Skin epidermis (tissue), 12 donors: ENCODE measurements around the gene KIF16B.

Source experiments
- H3K27ac ChIP-seq, 21 experiments: fragments of 200-600 bp; sonication (generic) in 11 of 21; one replicate each; pipeline ENCODE4 v1.5.0; 2020; ENCODE audit warnings: mild to moderate bottlenecking in 3 of 21, inconsistent platforms in 2 of 21, moderate library complexity in 2 of 21
- H3K4me3 ChIP-seq, 7 experiments: fragments of 200-600 bp; sonication (generic) in 2 of 7; one replicate each; pipeline ENCODE4 v1.5.0; 2020; ENCODE audit warnings: inconsistent platforms in 2 of 7, mild to moderate bottlenecking in 2 of 7, moderate library complexity in 1 of 7

KIF16B gene

DNA sequence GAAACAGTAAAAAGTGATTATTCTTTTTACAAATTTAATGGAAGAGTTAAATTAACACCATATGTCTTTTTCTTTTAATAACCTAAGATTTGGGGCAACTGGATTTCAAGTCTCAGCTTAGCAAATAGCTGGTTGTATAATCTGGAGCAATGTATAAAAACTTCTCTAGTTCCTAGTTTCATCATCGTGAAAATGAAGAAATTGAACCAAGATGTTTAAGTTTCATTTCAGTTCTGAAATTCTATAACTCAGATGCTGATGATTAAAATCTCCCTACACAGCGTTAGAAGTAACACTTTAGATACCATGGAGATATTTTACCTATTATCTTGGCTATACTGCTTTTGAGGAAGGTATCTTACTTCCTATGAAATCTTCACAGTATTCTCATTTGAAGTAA is 252.0 kb downstream of the KIF16B start:
- Histone ChIP-seq H3K27ac (no peak overlapping the region), H3K4me3 (no peak overlapping the region)

DNA sequence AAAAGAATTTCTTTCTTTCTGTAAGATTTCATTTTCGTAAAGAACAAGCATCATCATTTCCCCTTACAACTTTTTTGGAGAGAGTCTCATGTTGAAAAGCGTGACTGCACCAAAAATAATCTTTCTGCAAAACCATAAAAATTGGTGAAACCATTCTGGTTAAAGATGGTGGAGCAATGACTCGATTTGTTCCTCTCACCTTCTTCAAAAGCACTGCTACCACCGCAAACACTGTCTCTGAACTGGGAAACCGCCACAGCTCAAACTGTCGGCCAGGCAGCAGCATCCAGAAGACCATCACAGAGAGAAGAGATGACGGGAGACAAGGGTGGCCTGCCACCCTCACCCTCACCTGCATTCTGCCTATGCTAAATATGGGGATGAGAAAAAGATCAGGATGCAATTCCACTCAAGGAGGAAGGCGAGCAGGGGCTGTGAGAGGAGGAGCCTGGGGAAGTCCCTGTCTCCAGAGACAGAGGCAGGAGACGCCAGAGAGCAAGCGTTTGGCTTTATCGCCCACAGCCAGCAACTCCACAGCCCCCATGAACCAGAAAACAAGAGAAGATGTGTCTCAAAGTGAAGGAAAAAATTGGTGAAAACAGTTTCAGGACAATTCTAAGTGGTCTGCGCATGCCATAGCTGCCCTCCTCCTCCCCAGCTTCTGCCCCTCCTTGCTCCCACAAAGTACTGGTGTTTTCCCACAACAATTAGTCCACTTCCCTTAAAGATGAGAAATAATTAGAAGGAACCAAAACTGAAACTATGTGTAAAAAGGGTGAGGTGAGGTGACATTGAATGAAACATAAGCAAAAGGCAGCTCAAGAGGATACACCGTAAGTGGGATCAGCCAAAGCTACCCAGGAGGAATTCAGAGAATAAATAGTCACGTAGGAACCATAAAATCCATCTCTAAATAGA is 255.5 kb downstream of the KIF16B start:
- no peak overlapping the region for H3K4me3 ChIP-seq
- H3K27ac ChIP-seq: peak overlapping the region in 1 of 21 experiments; percentile 20

DNA sequence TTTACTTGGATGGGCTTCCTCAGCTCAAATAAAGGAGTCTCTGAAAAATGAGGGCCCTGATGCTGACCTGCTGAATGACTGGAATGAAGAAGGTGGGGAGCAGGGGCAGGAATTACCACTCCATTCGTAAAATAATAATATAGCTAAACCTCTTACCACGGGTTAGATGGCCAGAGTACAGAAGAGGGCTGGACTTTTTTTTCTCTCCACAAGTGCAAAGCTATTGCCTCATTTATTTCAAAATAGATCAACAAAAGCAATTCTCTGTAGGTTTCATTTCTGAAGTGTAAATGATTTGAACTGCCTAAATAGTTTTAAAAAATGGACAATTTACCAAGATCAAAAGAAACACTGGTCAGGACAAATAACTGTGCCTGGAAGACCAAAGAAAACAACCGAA is 256.7 kb downstream of the KIF16B start:
- Histone ChIP-seq H3K27ac (no peak overlapping the region), H3K4me3 (no peak overlapping the region)

DNA sequence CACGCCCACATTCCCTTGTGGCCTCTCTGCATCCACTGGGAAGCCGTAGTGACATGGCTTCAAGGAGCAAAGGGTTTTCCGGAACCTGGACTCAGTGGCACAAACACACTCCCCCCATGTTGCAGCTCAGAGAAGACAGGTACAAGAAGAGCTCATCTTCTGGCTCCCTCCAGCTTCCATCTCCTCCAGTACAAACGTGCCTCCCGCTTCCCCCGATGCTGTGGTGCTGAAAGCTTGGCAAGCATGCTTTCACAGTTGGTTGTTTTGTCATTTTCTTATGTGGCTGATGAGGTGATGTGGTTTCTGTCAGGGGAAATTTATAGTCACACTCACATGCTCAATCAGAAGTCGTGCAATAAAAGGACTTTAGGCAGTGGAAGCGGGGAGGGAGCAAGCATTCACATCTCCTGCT is 258.5 kb downstream of the KIF16B start:
- Histone ChIP-seq H3K27ac (no peak overlapping the region), H3K4me3 (no peak overlapping the region)

DNA sequence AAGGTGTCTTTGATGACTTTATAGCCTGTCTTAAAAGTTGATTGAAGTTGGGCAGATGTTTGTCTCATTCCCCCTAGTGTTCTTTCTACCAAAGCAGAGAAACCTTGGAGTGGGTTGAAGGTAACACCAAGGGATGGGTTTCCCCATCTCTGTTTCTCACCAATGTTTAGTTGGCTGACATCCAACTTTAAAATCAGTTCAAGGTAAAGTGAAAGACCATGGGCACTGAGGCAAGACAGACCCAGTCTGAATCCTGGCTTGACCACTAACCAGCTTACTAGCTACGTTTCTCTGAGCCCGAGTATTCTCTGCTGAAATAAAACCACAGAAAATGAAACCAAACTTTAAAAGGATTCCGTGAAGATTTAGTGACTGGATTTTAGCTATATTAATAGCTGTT is 258.9 kb downstream of the KIF16B start:
- Histone ChIP-seq H3K27ac (no peak overlapping the region), H3K4me3 (no peak overlapping the region)

DNA sequence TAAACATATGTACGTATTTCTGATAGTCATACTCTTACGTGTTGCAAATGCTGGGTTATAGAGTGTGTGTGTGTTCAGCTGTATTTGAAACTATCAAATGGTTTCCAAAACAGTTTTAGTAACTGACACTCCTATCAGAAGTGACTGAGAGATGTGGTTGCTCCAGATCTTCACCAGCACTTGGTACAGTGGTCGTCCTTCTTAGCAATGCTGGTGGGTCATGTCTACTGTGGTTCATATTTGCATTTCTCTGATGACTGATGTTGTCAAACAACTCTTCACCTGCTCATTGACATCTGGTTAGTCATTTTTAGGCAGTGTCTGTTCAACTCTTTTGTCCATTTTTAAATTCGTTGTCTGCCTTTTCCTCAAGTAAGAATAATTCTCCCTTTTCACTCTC is 259.3 kb downstream of the KIF16B start:
- no peak overlapping the region for H3K27ac ChIP-seq

DNA sequence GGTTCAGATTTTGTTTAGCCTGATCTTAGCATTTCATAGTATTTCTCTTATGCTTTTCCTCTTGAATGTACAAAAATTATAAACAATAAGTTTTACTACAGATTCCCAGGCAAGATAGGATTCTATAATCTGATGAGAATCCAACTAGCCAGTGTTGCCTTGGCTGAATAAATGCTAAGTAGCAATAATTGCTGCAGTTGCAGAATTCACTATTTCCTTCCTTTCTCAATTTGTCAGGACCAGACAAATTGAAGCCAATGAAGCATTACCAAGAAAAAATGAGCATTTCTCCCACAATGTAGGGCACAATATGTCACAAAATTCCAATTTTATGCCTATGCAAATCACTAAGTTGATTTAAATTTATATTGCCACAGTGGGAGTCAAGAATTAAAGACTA is 260.2 kb downstream of the KIF16B start:
- Histone ChIP-seq H3K27ac (no peak overlapping the region), H3K4me3 (no peak overlapping the region)

More for the DNA sequence above, 259.3 kb downstream of the KIF16B start:
- H3K4me3 ChIP-seq: no peak overlapping the region

DNA sequence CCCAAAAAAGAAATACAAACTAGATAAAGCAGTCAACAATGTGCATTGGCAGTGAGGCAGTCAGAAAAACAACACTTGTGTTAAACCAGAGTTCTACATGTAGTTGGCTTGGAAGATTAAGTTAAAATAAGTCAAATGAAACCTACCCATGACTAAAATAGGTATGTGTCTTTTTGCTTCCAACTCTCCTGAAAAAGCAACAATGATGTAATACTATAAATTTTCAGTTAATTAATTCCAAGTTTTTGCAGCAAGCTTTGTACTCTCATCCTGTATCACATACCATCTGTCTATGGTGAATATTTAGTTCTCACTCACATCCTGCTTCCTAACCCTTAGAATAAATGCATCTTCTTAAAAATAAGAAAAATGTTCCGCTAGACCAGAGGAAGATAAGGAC is 261.5 kb downstream of the KIF16B start:
- Histone ChIP-seq H3K4me3 (no peak overlapping the region), H3K27ac (no peak overlapping the region)

DNA sequence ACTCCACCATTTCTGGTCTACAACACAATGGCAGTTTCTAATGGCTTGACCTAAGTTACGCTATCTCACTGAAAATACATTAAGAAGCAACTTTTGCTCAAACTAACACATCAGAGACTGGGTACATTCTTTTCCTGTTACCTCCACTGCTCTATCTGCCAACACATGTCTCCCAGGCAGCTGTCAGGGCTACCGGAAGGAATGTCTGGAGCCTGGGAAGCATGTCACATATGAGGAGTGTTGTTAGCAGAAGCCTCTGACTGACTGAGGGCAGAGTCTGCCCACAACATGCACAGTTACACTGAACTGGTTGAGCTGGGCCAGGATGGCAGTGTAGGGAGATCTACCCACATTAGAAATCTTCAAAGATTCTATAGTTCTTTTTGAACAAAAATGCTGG is 264.5 kb downstream of the KIF16B start:
- H3K27ac ChIP-seq: no peak overlapping the region
- no peak overlapping the region for H3K4me3 ChIP-seq

DNA sequence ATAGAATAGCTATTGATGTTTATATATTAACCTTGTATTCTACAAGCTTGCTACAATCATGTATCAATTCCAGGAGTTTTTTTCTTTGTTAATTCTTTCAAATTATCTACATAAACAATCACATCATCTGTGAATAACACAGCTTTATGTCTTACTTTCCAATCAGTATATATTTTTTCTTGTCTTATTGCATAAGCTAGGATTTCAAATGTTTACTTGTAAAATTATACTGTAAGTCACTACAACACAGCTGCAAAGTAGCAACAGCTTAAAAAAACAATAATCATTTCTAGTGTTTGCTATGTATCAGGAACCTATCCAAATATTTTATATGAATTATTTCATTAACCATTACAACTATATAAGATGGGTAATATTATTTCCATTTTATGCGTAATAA is 270.4 kb downstream of the KIF16B start:
- Histone ChIP-seq H3K4me3 (no peak overlapping the region), H3K27ac (no peak overlapping the region)

DNA sequence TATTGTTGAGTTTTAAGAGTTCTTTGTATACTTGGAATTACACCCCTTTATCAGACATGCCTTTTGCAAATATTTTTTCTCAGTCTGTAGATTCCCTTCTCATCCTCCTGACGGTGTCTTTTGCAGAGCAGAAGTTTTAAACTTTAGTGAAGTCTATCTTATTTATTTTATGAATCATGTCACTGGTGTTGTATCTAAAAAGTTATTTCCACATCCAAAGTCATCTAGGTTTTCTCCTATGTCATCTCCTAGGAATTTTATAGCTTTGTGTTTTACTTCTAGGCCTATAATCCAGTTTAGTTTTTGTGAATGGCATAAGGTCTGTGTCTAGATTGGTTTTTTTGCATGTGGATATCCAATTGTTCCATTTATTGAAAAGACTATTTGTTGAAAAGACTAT is 271.3 kb downstream of the KIF16B start:
- Histone ChIP-seq H3K4me3 (no peak overlapping the region), H3K27ac (no peak overlapping the region)

DNA sequence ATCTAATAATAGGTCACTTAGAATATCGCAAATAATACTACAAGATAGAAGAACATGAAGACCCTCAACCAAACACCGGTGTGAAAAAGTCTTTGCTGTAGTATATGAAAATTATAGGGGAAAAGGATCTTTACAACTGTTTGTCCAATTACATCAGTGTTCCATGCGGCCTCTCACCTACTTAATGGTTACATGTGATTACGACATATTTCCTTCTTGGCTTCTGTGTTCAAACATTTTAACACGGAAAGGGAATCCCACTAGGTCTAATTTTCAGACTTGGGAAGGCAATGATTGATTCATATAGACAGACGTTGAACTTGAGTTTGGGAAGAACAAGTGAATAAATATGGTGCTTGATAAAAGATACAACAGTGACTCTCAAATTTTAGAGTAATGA is 273.4 kb downstream of the KIF16B start:
- Histone ChIP-seq H3K27ac (no peak overlapping the region), H3K4me3 (no peak overlapping the region)

DNA sequence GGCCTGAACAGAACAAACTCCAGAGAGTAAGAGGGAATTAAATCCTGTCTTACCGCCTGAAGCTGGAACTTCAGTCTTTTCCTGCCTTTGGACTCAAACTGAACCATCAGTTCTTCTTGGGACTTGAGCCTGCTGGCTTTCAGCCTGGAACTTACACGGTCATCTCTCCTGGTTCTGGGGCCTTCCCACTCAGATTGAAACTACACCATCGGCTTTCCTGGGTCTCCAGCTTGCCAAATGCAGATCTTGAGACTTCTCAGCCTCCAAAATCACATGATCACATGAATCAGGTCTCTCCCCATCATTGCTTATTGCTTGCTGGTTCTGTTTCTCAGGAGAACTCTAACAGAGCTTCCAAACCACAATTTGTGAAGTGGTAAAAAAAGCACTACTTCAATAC is 276.3 kb downstream of the KIF16B start:
- Histone ChIP-seq H3K27ac (no peak overlapping the region), H3K4me3 (no peak overlapping the region)

DNA sequence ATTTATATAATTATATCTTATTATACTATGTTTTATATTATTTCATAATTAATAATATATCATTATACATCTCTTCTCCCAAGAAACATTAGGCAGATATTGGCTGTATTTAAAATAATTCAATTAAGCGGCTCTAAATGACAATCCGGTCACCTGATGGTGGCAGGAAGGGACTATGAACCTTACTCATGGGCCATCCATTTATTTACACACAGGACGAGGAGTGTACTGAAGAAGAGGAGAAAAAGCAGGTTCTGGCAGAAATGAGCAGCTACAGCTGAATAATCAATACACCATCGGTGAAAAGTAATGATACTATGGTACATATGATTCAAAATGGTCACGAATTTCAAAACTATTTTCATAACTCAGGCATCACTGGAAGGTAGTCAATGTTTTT is 277.7 kb downstream of the KIF16B start:
- no peak overlapping the region for H3K27ac ChIP-seq
- H3K4me3 ChIP-seq: no peak overlapping the region

DNA sequence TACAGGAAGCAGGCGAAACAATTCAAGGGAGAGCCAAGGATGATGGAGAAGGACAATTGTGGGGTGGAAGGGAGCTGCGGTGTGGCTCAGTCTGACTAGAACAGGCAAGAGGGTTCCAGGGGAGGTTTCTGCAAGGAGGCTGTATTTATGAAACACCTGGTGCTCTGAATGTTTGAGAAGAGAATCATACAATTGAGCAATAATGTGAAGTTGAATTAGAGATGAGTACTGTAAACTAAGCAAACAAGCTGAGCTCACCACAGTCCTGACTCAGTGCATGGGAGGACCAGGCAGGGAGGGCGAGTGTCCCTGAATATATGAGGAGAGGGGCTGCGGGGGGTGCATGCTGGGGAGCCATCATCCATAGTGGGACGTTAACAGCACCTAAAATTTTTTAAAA is 279.7 kb downstream of the KIF16B start:
- no peak overlapping the region for H3K4me3 ChIP-seq
- H3K27ac ChIP-seq: no peak overlapping the region

DNA sequence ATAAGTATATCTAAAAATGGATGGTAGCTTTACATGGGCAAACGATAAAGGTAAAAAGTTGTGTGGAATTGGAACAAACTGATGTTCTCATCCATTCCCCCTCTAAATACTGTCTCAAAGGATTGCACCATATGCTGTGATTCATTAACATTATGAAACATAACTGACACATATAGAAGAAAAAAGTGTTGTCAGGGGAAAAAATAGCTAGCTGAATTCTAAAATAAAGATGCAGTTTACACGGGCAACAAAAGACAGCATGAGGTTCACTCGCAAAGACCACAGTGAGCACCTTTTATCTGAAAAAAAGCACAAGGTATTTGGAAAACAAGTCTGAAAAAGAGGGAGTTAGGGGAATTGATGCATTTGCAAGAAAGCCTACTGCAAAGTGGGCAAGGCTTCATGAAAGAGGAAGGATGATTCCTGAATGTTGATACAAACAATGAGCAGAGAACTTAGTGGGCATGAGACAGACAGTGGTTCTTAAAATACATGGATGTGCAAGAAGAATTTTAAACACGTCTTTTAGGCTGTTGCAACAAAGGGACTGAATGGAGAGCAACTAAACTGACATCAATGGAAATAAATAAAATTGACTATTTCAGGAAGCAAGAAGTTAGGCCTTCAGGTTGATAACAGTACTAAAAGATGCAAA is 280.9 kb downstream of the KIF16B start:
- H3K27ac ChIP-seq: no peak overlapping the region
- no peak overlapping the region for H3K4me3 ChIP-seq

DNA sequence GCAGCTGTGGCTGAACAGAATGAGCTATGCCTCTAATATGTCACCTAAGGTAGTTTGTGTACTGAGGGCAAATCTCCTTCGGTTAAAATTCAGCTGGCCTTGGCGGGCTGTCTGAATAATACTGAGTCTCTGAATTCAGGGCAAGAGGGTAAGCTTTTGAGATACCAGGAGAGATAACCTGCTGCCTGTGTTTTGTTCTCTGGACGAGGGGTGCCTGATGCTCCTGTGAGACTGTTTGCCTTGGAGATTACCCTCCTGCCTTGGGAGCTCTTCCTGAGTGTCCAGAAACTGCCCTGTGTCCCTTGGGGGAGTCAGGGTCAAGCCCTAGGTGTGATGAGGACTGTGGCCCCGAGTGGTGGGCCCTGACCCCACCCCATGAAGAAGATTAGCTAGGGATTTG is 282.9 kb downstream of the KIF16B start:
- Histone ChIP-seq H3K27ac (no peak overlapping the region), H3K4me3 (no peak overlapping the region)

DNA sequence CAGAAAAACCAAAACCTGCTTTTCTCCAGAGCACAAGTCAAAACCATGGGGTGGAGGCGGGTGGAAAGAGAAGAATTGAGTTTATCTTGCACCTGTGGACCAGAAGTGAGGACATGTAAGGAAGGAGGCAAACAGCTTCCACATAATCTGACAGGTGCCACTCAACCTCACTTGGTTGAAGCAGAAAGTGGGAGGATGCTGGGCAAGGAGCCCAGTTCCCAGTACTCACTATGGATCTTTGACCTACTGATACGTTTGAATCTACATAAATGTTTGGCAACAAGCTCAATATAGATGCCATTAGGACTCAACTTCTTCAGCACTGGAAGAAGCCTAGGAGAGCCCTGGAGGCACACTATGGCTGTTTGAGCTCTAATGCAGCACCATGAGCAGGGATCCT is 285.5 kb downstream of the KIF16B start:
- Histone ChIP-seq H3K27ac (no peak overlapping the region), H3K4me3 (no peak overlapping the region)

DNA sequence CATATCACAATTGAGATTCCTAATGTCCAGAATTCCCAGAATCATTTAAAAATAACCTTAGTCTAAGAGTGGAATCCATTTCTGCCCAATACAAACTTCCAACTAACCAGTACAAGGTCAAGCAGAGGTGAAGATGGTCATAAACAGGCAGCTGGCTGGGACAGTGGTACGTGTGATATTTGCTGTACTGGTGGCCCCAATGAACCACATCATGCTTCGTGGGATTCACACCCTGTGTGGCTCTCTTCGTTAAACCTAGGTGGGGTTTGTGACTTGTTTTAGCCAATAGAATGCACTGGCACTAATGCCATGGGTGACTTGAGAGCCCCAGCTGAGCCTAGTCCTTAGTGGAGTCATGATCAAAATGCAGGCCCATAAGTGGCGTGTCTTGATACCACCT is 286.6 kb downstream of the KIF16B start:
- Histone ChIP-seq H3K4me3 (no peak overlapping the region), H3K27ac (no peak overlapping the region)

DNA sequence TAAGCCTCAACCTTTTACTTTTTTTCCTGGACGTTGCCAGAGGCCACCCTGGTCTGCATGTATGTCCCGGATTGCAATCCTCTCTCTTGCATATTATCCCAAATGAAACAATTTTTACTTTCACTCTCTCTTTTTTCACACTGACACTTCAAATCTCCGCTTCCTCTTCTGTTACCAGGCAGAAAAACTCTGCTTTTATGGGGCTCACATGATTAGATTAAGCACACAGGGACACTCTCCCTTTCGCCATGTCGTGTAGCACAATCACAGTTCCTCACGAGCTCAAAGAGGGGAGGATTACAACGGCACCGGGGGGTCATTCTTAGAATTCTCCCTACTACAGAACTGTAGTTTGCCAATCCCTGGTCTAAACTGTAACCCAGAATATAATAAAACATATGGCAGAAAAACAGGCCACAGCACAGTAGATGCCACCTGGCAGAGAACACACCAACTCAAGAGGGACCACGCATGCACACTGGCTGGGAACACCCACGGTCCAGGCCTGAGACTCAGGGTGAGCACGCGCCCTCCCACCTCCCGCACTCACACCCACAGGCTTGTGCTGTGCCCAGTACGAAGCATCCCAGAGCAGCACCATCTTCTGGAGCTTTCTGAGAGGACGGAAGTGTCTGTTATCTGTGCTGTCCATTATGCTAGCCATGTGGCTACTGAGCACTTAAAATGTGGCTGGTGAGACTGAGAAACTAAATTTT is 288.7 kb downstream of the KIF16B start:
- peak overlapping the region in 1 of 21 experiments; percentile 46 for H3K27ac ChIP-seq

DNA sequence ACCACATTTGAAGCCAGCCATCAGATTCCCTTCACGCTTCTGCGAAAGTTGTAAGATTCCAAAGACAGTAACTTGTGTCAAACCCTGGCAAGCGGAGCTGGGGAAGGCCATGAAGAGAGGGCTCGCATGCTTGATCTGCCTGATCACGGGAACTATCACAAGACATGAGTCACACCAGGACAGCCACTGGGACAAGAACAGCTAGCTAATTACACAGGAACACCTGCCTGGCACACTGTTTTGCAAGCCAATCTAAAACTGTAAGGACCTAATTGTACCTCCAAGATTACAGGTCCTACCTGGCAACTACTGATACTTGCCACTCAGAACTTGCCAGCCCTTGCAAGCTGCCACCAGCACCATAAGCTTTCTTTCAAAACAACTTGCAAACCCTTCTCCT is 289.3 kb downstream of the KIF16B start:
- H3K4me3 ChIP-seq: no peak overlapping the region
- peak overlapping the region in 1 of 21 experiments; percentile 35 for H3K27ac ChIP-seq

More for the DNA sequence above, 288.7 kb downstream of the KIF16B start:
- H3K4me3 ChIP-seq: no peak overlapping the region
